Measurements from ENCODE around the gene RNF215.
"Not testable (repeated sequence)": the region's sequence is repeated elsewhere in the genome, so short reads cannot be mapped to it uniquely, and the experiment has no call there.

RNF215 gene

GRCh38 chr22:30365891-30366290, 21.3 kb downstream of the RNF215 start:
- no peak for DNase-seq (ENCODE audit: low read depth, low spot score)

GRCh38 chr22:30362651-30363281, 24.4 kb downstream of the RNF215 start:
- peak; percentile 60 for DNase-seq (ENCODE audit: low read depth, low spot score)

GRCh38 chr22:30361916-30362650, 25.1 kb downstream of the RNF215 start:
- no peak for DNase-seq (ENCODE audit: low read depth, low spot score)

GRCh38 chr22:30358541-30358940, 28.7 kb downstream of the RNF215 start:
- no peak for DNase-seq (ENCODE audit: low read depth, low spot score)

GRCh38 chr22:30357650-30358215, 29.5 kb downstream of the RNF215 start:
- no peak for DNase-seq (ENCODE audit: low read depth, low spot score)

- no peak for DNase-seq (ENCODE audit: low read depth, low spot score)
These were observed 30.0 kb downstream of the RNF215 start for GRCh38 chr22:30357236-30357570.

GRCh38 chr22:30356449-30357235, 30.6 kb downstream of the RNF215 start, which contains the start of the genes CCDC157 and SF3A1:
Gene CCDC157, plus strand, starts transcription at chr22:30357007. Its CDS starts 8,994 bp downstream, at chr22:30366001.
Gene SF3A1, minus strand, starts transcription at chr22:30356894. Its CDS starts 102 bp downstream, at chr22:30356792.
- peak; percentile 65 for DNase-seq (ENCODE audit: low read depth, low spot score)

- no peak for DNase-seq (ENCODE audit: low read depth, low spot score)
These were observed 32.6 kb downstream of the RNF215 start for GRCh38 chr22:30354644-30355043.

- DNase-seq (ENCODE audit: low read depth, low spot score): no peak
These were observed 36.0 kb downstream of the RNF215 start for GRCh38 chr22:30351226-30351625.

- DNase-seq (ENCODE audit: low read depth, low spot score): no peak
These were observed 38.4 kb downstream of the RNF215 start for GRCh38 chr22:30348809-30349208.

GRCh38 chr22:30348404-30348803, 38.8 kb downstream of the RNF215 start:
- no peak for DNase-seq (ENCODE audit: low read depth, low spot score)

- DNase-seq (ENCODE audit: low read depth, low spot score): no peak
These were observed 39.8 kb downstream of the RNF215 start for GRCh38 chr22:30347255-30347892.

- no peak for DNase-seq (ENCODE audit: low read depth, low spot score)
These were observed 42.6 kb downstream of the RNF215 start for GRCh38 chr22:30344447-30345200.

GRCh38 chr22:30340911-30341685, 46.1 kb downstream of the RNF215 start:
- DNase-seq (ENCODE audit: low read depth, low spot score): no peak

- no peak for DNase-seq (ENCODE audit: low read depth, low spot score)
These were observed 48.4 kb downstream of the RNF215 start for GRCh38 chr22:30338802-30339201.

- not testable (repeated sequence) for DNase-seq (ENCODE audit: low read depth, low spot score)
These were observed 48.9 kb downstream of the RNF215 start for GRCh38 chr22:30338341-30338740.

- no peak for DNase-seq (ENCODE audit: low read depth, low spot score)
These were observed 49.8 kb downstream of the RNF215 start for GRCh38 chr22:30337461-30337778.

GRCh38 chr22:30336752-30337460, 50.3 kb downstream of the RNF215 start:
- DNase-seq (ENCODE audit: low read depth, low spot score): no peak

- DNase-seq (ENCODE audit: low read depth, low spot score): no peak
These were observed 52.0 kb downstream of the RNF215 start for GRCh38 chr22:30335236-30335635.

- DNase-seq (ENCODE audit: low read depth, low spot score): no peak
These were observed 52.6 kb downstream of the RNF215 start for GRCh38 chr22:30334646-30335045.
